RCC 7860 (cell line): ENCODE results near the gene NGF.

Experiments used
- DNase-seq: peaks from one replicate; pipeline ENCODE4 v3.0.0-alpha.2; 2015; ENCODE audit warnings: low spot score
- FAIRE-seq: peaks from 2 replicates; lab custom pipeline; 2012; peaks lifted over from hg19 to GRCh38; lab: Jason Lieb, UNC

Gene NGF

GRCh38 chr1:115337276-115337632 lies 795 bp downstream of the NGF start:
- no peak for DNase-seq
- no peak for FAIRE-seq

GRCh38 chr1:115336741-115337140 lies 1.3 kb downstream of the NGF start:
- FAIRE-seq (no peak), DNase-seq (no peak)

- no peak for FAIRE-seq
These were observed 5.0 kb downstream of the NGF start for GRCh38 chr1:115332813-115333608.

GRCh38 chr1:115331558-115332331 lies 6.3 kb downstream of the NGF start:
- FAIRE-seq (no peak), DNase-seq (no peak)

More at GRCh38 chr1:115332813-115333608, 5.0 kb downstream of the NGF start:
- DNase-seq: peak; percentile 19

- FAIRE-seq (no peak), DNase-seq (peak; percentile 62)
These were observed 7.5 kb downstream of the NGF start for GRCh38 chr1:115330480-115331013.

- FAIRE-seq: no peak
These were observed 8.1 kb downstream of the NGF start for GRCh38 chr1:115329965-115330364.

GRCh38 chr1:115327270-115327669 lies 10.8 kb downstream of the NGF start:
- no peak for FAIRE-seq
- no peak for DNase-seq

More at GRCh38 chr1:115329965-115330364, 8.1 kb downstream of the NGF start:
- peak; percentile 13 for DNase-seq

- FAIRE-seq: no peak
These were observed 11.6 kb downstream of the NGF start for GRCh38 chr1:115326419-115326818.

GRCh38 chr1:115325874-115326273 lies 12.2 kb downstream of the NGF start:
- FAIRE-seq (no peak), DNase-seq (peak; percentile 15)

More at GRCh38 chr1:115326419-115326818, 11.6 kb downstream of the NGF start:
- DNase-seq: no peak

GRCh38 chr1:115324649-115325420 lies 13.2 kb downstream of the NGF start:
- DNase-seq (peak; percentile 89), FAIRE-seq (peak; percentile 89)

GRCh38 chr1:115323366-115324004 lies 14.6 kb downstream of the NGF start:
- FAIRE-seq (peak; percentile 80), DNase-seq (peak; percentile 89)

GRCh38 chr1:115322631-115323030 lies 15.4 kb downstream of the NGF start:
- FAIRE-seq (peak; percentile 88), DNase-seq (peak; percentile 80)

- FAIRE-seq: peak; percentile 89
- DNase-seq: peak; percentile 80
These were observed 17.7 kb downstream of the NGF start for GRCh38 chr1:115320377-115320776.

GRCh38 chr1:115319706-115320105 lies 18.3 kb downstream of the NGF start:
- FAIRE-seq: no peak
- no peak for DNase-seq

- DNase-seq (no peak), FAIRE-seq (no peak)
These were observed 20.7 kb downstream of the NGF start for GRCh38 chr1:115317101-115318012.

GRCh38 chr1:115314765-115315164 lies 23.3 kb downstream of the NGF start:
- FAIRE-seq (peak; percentile 60), DNase-seq (peak; percentile 87)

- FAIRE-seq (no peak), DNase-seq (no peak)
These were observed 24.0 kb downstream of the NGF start for GRCh38 chr1:115314092-115314491.

GRCh38 chr1:115313182-115313581 lies 24.9 kb downstream of the NGF start:
- no peak for FAIRE-seq
- no peak for DNase-seq

- peak; percentile 72 for FAIRE-seq
These were observed 25.3 kb downstream of the NGF start for GRCh38 chr1:115312742-115313141.

More at GRCh38 chr1:115312742-115313141, 25.3 kb downstream of the NGF start:
- no peak for DNase-seq
